Activated naive CD8-positive, alpha-beta T cell treated with anti-CD3 and anti-CD28 coated beads, Interleukin-2, amount 10 ng/mL, durations not matched to agents 7 days and 5 days (primary cell): ENCODE measurements around the gene SUMF1. TPM values are rescaled to one million over a fixed set of nuclear protein-coding genes. Genes with fewer than 3 reads are reported as not detected.

Experiments used
- ATAC-seq: fragments of 150-1000 bp; cut with Tn5 transposase; one replicate; pipeline ENCODE4 v1.10.0; 2021; ENCODE audit warnings: low read depth, moderate library complexity
- POLR2A ChIA-PET: fragments of 350-600 bp; sonication (Branson Sonifier 250); formaldehyde crosslinking; loops from one replicate; lab custom pipeline; 2021; ENCODE audit warnings: antibody characterized with exemption; lab: Charles Lee
- DNase-seq: peaks from one replicate; pipeline ENCODE4 v3.0.0; 2021
- H3K27ac Mint-ChIP-seq: one replicate; pipeline ENCODE4 v1.8.0; 2022; ENCODE audit warnings: mild to moderate bottlenecking, mixed read lengths
- H3K27me3 Mint-ChIP-seq: one replicate; pipeline ENCODE4 v1.8.0; 2022; ENCODE audit warnings: mild to moderate bottlenecking, moderate library complexity, mixed read lengths
- H3K36me3 Mint-ChIP-seq: one replicate; pipeline ENCODE4 v1.8.0; 2021; ENCODE audit warnings: mild to moderate bottlenecking, mixed read lengths
- H3K4me1 Mint-ChIP-seq: one replicate; pipeline ENCODE4 v1.8.0; 2021; ENCODE audit warnings: mixed read lengths
- H3K4me3 Mint-ChIP-seq: one replicate; pipeline ENCODE4 v1.8.0; 2022; ENCODE audit warnings: mild to moderate bottlenecking, moderate library complexity, mixed read lengths
- H3K9me3 Mint-ChIP-seq: one replicate; pipeline ENCODE4 v1.8.0; 2021; ENCODE audit warnings: mixed read lengths
- total RNA-seq, 2 experiments: library from RNA; stranded (reverse); gene quantifications; one replicate each; pipeline ENCODE4 v1.2.3, GENCODE V29; 2021

SUMF1 gene
- total RNA-seq, 2 experiments from 2014 or later: 9.1 to 13.7 TPM

DNA sequence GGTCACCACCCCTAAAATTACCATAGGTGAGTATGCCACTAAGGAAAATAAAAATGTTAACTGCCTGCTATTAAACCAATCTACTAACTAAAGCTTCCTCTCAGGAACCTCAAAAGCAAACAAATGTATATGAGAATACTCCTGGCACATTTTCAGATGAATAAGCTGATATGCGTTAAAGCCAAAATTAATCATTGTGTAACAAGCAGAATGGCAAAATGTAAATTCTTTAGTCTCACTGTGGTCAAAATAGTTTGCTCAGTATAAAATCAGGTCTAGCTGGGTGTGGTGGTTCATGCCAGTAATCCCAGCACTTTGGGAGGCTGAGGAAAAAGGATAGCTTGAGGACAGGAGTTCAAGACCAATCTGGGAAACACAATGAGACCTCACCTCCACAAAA lies 53.6 kb downstream of the SUMF1 start:
- DNase-seq (no peak), ATAC-seq (no peak)
- peaks cover 17% of the 10 kb centered on the region for H3K4me1 Mint-ChIP-seq
- H3K36me3 Mint-ChIP-seq: peaks cover 19% of the 10 kb centered on the region
- no peak overlapping the region for H3K27ac Mint-ChIP-seq
- H3K27me3 Mint-ChIP-seq: no peaks in the 10 kb centered on the region
- POLR2A ChIA-PET: interaction anchor here (1.0 kb wide), 1 partner anchor 24 kb away, joined by 3 read pairs; no protein-coding TSS in a partner anchor
- H3K4me3 Mint-ChIP-seq: no peak overlapping the region
- no peaks in the 10 kb centered on the region for H3K9me3 Mint-ChIP-seq

DNA sequence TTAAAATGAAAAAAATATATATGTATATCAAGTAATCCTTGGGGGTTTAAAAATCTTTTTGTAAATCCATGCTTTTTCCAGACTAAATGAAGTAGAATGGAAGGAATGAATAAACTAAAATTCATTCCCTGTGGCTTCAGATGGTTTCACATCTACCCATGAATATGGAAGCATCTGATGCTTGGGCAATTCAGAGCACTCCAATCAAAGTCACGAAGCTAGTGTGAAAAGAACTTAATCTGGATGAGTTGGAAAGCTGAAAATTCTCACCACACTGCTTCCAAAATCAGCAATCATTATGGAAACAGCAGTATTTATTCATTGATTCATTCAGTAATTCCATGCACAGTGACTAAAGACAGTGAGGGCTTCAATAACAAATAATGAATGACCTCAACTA lies 55.2 kb downstream of the SUMF1 start:
- DNase-seq (no peak), ATAC-seq (no peak)
- POLR2A ChIA-PET: no interaction called here
- H3K4me3 Mint-ChIP-seq: no peak overlapping the region
- H3K9me3 Mint-ChIP-seq: no peaks in the 10 kb centered on the region
- H3K27me3 Mint-ChIP-seq: no peaks in the 10 kb centered on the region
- peaks cover 25% of the 10 kb centered on the region for H3K36me3 Mint-ChIP-seq
- H3K27ac Mint-ChIP-seq: no peak overlapping the region
- H3K4me1 Mint-ChIP-seq: peaks cover 26% of the 10 kb centered on the region

DNA sequence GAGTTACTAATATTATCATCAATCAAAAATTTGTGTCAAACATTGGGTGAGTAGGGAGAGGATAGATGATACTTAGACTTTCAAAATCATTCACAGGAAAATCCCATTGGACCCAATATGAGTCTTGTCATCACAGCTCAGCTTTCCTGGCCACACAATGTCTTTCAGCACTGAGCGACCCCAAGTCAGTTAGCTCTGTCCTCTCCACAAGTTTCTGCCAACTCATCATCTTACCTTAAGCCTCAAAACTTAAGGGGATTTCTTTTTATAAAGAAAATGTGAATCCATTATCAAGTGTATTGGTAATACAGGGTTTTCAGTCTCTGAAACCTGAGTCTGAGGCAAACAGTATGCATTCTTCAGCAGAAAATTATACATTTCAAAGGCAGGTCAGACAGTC lies 55.8 kb downstream of the SUMF1 start:
- POLR2A ChIA-PET: no interaction called here
- no peaks in the 10 kb centered on the region for H3K9me3 Mint-ChIP-seq
- H3K4me1 Mint-ChIP-seq: peaks cover 29% of the 10 kb centered on the region
- H3K27me3 Mint-ChIP-seq: no peaks in the 10 kb centered on the region
- H3K4me3 Mint-ChIP-seq: no peak overlapping the region
- DNase-seq (no peak), ATAC-seq (no peak)
- H3K36me3 Mint-ChIP-seq: peaks cover 29% of the 10 kb centered on the region
- no peak overlapping the region for H3K27ac Mint-ChIP-seq

DNA sequence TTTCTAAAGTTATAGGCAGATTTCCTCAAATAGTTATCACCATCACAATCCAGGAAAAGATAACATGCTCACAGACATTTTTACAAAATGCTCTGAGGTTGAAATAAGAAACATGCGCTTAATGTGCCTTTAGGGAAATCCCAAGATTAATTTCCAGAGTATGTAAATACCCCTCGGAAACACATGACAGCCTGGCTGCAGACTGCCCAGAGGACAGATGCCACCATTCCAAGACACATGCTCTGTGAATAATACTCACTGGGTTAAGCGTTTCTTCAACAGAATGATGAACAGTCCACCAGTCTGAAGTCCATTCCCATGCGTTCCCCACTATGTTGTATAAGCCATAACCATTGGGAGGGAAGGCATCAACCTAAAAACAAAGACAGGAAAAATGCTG lies 56.5 kb downstream of the SUMF1 start:
- no peak for DNase-seq
- POLR2A ChIA-PET: interaction anchor here (1.7 to 2.0 kb wide), 3 partner anchors 13 to 83 kb away, joined by 4 to 7 read pairs (median 6); no protein-coding TSS in a partner anchor
- H3K9me3 Mint-ChIP-seq: no peaks in the 10 kb centered on the region
- no peak overlapping the region for H3K27ac Mint-ChIP-seq
- H3K27me3 Mint-ChIP-seq: no peaks in the 10 kb centered on the region
- peaks cover 29% of the 10 kb centered on the region for H3K4me1 Mint-ChIP-seq
- H3K36me3 Mint-ChIP-seq: peaks cover 30% of the 10 kb centered on the region
- no peak overlapping the region for H3K4me3 Mint-ChIP-seq
- ATAC-seq: no peak

DNA sequence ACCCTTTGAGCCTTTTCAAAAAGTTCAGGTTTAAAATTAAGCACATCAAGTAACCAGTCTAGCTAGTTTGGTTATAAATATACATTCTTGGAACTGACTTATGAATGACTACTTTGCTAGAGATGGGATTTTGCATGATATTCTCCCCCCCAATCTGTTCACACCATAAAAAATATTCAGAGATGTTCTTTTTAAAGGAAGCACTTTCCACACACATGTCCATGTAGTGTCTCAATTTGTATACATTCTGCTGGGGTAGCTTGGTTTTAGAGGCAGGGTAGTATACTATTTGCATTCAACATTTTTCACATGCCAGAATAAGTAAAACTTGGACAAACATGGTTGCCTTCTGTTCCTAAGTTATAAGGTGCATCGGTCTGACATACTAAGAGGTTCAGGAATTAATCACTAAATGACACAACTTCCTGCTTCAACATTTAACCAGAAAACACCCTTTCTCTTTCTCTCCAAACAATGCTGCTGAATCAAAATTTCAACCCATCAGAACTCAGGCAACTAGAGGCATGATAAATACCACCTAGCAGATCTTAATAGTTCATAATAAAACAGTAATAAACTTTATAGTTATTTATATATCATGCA lies 57.0 kb downstream of the SUMF1 start:
- no peaks in the 10 kb centered on the region for H3K9me3 Mint-ChIP-seq
- peaks cover 29% of the 10 kb centered on the region for H3K4me1 Mint-ChIP-seq
- peak overlapping the region; percentile 69 for H3K4me3 Mint-ChIP-seq
- H3K27ac Mint-ChIP-seq: peak overlapping the region; percentile 79
- peaks cover 33% of the 10 kb centered on the region for H3K36me3 Mint-ChIP-seq
- POLR2A ChIA-PET: interaction anchor here (1.7 to 2.0 kb wide), 3 partner anchors 12 to 84 kb away, joined by 4 to 7 read pairs (median 6); no protein-coding TSS in a partner anchor
- ATAC-seq: no peak
- DNase-seq: no peak
- H3K27me3 Mint-ChIP-seq: no peaks in the 10 kb centered on the region

DNA sequence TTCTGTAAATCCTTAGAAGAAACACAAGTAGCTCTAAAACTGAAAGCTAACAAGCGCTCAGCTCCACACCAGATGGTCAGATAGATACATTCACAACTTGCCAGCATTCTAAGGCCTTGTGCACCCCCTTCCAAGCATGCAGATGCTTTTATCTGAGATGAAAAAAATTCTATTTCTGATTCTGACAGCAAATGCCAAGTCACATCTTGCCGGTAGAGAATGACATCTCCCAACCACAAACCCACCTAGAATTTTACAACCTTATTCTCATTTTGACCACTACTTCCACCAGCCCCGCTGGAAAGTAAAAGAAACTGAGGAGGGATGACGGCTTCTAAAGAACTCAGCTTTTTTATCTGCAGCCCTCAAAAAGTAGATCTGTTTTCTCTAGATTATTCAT lies 57.7 kb downstream of the SUMF1 start:
- Mint-ChIP-seq H3K9me3 (no peaks in the 10 kb centered on the region), H3K36me3 (peaks cover 36% of the 10 kb centered on the region), H3K4me1 (peaks cover 29% of the 10 kb centered on the region), H3K27me3 (no peaks in the 10 kb centered on the region), H3K27ac (peak overlapping the region; percentile 90), H3K4me3 (peak overlapping the region; percentile 69)
- DNase-seq: no peak
- POLR2A ChIA-PET: interaction anchor here (1.7 to 2.0 kb wide), 3 partner anchors 12 to 84 kb away, joined by 4 to 7 read pairs (median 6); no protein-coding TSS in a partner anchor
- peak; percentile 62 for ATAC-seq

DNA sequence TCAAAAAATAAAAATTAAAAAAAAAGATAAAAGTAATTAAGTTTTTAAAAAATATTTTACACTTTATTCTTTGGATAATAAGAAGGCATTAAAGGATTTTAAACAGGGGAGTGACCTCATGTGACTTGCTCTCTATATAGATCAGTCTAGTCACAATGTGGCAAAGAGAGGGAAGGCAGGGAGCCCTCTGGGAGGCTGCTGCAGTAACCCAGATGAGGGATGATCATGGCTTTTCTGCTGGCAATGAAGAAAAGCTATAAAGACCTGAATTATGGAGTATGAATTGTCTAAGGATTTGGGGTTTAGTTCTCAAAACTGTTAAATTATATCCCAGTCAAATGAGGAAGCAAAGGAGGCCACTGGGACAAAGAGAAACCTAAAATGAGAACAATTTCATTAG lies 58.1 kb downstream of the SUMF1 start:
- peak overlapping the region; percentile 90 for H3K27ac Mint-ChIP-seq
- H3K27me3 Mint-ChIP-seq: no peaks in the 10 kb centered on the region
- POLR2A ChIA-PET: interaction anchor here (1.7 to 2.0 kb wide), 3 partner anchors 11 to 85 kb away, joined by 4 to 7 read pairs (median 6); no protein-coding TSS in a partner anchor
- no peaks in the 10 kb centered on the region for H3K9me3 Mint-ChIP-seq
- peak overlapping the region; percentile 69 for H3K4me3 Mint-ChIP-seq
- peaks cover 29% of the 10 kb centered on the region for H3K4me1 Mint-ChIP-seq
- H3K36me3 Mint-ChIP-seq: peaks cover 36% of the 10 kb centered on the region
- no peak for ATAC-seq
- no peak for DNase-seq

DNA sequence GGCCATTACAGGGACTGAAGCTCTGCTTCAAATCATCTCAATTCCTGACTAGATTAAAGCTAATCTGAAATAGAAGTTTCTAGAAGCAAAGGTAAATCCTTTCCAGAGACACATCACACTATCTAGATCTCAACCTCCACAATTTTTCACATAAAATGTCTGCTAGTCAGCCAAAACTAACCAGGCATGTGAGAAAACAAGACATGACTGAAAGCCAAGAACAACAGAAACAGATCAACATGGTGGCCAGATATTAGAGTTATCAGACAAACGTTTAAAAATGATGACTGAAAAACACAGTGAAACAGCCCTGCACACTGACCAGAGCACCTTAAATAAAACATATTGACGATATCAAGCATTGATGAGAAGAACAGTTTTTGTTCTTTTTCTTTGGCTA lies 59.1 kb downstream of the SUMF1 start:
- POLR2A ChIA-PET: no interaction called here
- ATAC-seq (no peak), DNase-seq (no peak)
- H3K27me3 Mint-ChIP-seq: no peaks in the 10 kb centered on the region
- H3K4me3 Mint-ChIP-seq: no peak overlapping the region
- H3K36me3 Mint-ChIP-seq: peaks cover 42% of the 10 kb centered on the region
- no peaks in the 10 kb centered on the region for H3K9me3 Mint-ChIP-seq
- no peak overlapping the region for H3K27ac Mint-ChIP-seq
- peaks cover 29% of the 10 kb centered on the region for H3K4me1 Mint-ChIP-seq

DNA sequence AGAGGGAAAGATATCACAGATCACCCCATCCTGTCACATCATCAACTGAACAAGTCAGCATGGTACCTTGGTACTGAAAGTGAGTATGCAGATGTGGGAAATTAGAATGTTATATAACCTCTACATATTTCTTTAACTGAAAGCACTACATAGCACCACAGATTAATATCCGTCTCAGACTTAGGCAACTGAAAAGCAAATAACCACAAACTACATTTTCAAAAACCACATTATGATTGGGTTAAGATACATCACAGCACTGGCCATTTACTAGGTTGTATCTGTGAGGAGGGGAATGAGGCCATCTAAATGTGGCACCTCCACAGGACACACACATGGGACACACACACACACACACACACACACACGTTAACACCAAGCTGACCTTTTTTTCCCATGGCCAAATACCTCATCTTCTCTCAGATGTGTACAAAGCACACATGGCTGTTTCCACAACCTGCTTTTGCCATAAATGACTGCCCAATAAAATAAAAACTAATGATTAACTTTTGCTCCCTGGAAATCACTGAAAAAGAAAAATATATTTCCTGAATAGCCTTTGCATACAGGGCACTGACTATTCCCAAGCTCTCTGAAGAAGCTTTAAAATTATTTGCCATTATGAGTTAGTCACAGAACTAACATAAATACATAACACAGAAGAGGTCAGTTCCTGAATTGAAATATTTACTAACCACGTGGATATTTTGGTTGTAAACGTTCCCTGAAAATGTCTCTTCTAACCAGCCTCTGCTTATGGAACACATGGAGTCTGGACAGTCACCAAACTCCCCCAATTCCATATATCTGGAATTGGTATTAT lies 60.1 kb downstream of the SUMF1 start:
- H3K9me3 Mint-ChIP-seq: no peaks in the 10 kb centered on the region
- peak; percentile 41 for ATAC-seq
- no peaks in the 10 kb centered on the region for H3K27me3 Mint-ChIP-seq
- H3K4me1 Mint-ChIP-seq: peaks cover 29% of the 10 kb centered on the region
- no peak overlapping the region for H3K27ac Mint-ChIP-seq
- peaks cover 40% of the 10 kb centered on the region for H3K36me3 Mint-ChIP-seq
- POLR2A ChIA-PET: no interaction called here
- no peak overlapping the region for H3K4me3 Mint-ChIP-seq
- DNase-seq: no peak

DNA sequence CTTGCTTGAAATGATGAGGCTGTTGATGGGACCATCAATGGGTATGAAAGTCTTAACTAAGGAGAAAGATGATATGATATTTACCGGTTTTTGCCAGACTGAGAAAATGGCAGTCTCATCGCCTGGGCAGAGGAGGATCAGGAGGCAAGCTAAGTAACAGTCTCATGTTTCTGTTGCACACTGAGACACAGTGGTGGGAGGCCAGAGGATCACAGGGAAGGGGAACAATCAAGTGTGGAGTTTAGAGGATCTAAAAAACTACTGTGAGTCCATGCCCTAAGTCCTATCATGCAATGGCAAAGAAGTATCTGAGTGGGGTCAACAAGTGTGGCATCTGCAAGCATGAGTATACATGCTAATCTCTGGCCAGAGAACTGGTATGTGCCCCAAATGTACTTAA lies 62.2 kb downstream of the SUMF1 start:
- no peak overlapping the region for H3K4me3 Mint-ChIP-seq

DNA sequence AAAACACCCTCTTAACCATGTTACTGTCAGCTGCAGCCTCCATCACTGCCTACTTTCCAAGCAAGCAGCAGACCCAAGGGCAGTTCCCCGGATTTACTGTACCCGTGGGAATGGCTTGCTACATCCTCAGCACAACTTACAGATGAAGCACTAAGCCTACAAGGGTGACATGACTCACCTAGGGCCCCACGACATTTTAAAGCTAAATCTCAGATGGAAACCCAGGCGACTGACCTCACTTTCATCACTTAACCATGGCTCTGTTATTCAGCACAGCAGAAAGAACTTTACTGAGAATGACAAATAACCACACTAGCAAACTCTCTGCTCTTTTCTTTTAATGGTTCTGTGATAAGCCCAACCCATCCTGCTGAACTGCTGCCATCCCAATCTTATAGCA lies 65.6 kb downstream of the SUMF1 start:
- Mint-ChIP-seq H3K27ac (no peak overlapping the region), H3K27me3 (no peaks in the 10 kb centered on the region), H3K4me3 (no peak overlapping the region), H3K36me3 (peaks cover 26% of the 10 kb centered on the region), H3K9me3 (no peaks in the 10 kb centered on the region), H3K4me1 (peaks cover 9% of the 10 kb centered on the region)
- POLR2A ChIA-PET: no interaction called here
- ATAC-seq (peak; percentile 26), DNase-seq (no peak)

More for the DNA sequence above, 62.2 kb downstream of the SUMF1 start:
- DNase-seq: no peak
- Mint-ChIP-seq H3K27ac (no peak overlapping the region), H3K4me1 (peaks cover 24% of the 10 kb centered on the region), H3K27me3 (no peaks in the 10 kb centered on the region), H3K36me3 (peaks cover 35% of the 10 kb centered on the region), H3K9me3 (no peaks in the 10 kb centered on the region)
- ATAC-seq: no peak
- POLR2A ChIA-PET: interaction anchor here (1.3 kb wide), 1 partner anchor 11 kb away, joined by 5 read pairs; no protein-coding TSS in a partner anchor

DNA sequence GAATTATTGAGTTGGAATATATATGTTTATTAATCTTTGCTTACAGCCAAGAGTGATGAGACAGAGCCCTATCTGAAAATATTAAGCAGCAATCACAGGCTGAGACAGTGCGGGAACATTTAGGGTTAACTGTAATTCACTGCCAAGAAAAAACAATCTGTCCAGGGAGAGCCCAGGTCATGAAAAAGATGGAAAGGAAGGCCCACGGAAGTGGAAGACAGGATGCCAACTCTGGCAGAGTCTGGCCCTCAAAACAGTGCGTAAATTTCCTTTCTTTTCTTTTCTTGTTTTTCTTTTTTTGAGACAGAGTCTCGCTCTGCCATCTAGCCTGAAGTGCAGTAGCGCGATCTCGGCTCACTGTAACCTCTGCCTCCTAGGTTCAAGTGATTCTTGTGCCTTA lies 67.6 kb downstream of the SUMF1 start:
- DNase-seq (no peak), ATAC-seq (no peak)
- no peak overlapping the region for H3K27ac Mint-ChIP-seq
- H3K4me1 Mint-ChIP-seq: peaks cover 26% of the 10 kb centered on the region
- peaks cover 34% of the 10 kb centered on the region for H3K36me3 Mint-ChIP-seq
- POLR2A ChIA-PET: no interaction called here
- no peaks in the 10 kb centered on the region for H3K27me3 Mint-ChIP-seq
- peaks cover 3% of the 10 kb centered on the region for H3K9me3 Mint-ChIP-seq
- H3K4me3 Mint-ChIP-seq: no peak overlapping the region

DNA sequence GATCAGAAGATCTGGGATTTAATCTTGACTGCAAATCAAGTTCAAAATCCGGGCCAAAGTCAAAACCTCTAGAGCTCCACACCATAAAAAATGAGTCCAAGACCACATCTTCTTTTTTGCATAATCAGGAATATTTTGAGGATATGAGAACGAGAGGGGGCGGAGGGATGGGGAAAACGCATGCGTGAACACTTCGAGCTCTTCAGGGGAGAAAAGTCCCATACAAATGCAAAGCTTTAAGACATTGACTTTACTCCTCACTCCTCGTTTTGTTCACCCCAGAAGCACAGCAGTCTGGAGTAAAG lies 68.2 kb downstream of the SUMF1 start:
- no peaks in the 10 kb centered on the region for H3K27me3 Mint-ChIP-seq
- no peak overlapping the region for H3K27ac Mint-ChIP-seq
- no peak overlapping the region for H3K4me3 Mint-ChIP-seq
- H3K4me1 Mint-ChIP-seq: peaks cover 31% of the 10 kb centered on the region
- peaks cover 3% of the 10 kb centered on the region for H3K9me3 Mint-ChIP-seq
- POLR2A ChIA-PET: interaction anchor here (1.5 kb wide), 1 partner anchor 95 kb away, joined by 4 read pairs; the partner anchor contains the start of gene ITPR1
- peaks cover 34% of the 10 kb centered on the region for H3K36me3 Mint-ChIP-seq
- ATAC-seq (no peak), DNase-seq (no peak)
